Mononuclear cell (primary cell): Measurements from ENCODE around the gene CDKN2AIPNL. TPM values are rescaled to one million over a fixed set of nuclear protein-coding genes. Genes with fewer than 3 reads are reported as not detected.

ENCODE experiments used
- H3K27me3 ChIP-seq: 2 replicates; pipeline ENCODE4 v1.6.0; 2011; ENCODE audit warnings: low read length, control low read depth; ENCODE audit not compliant: insufficient read depth
- H3K4me1 ChIP-seq: 2 replicates; pipeline ENCODE4 v1.5.1; 2011; ENCODE audit warnings: mild to moderate bottlenecking, low read length, control low read depth; ENCODE audit not compliant: insufficient read depth
- H3K4me3 ChIP-seq: 2 replicates; pipeline ENCODE4 v1.5.1; 2011; ENCODE audit warnings: mild to moderate bottlenecking, low read length, moderate library complexity
- H3K9me3 ChIP-seq: 2 replicates; pipeline ENCODE4 v1.5.1; 2011; ENCODE audit warnings: low read depth, mild to moderate bottlenecking, control low read depth, low read length
- total RNA-seq: library from RNA; depleted of rRNA; stranded (reverse); fragments of >200 nt; gene quantifications from one replicate; pipeline ENCODE4 v1.2.3, GENCODE V29; 2012

Gene CDKN2AIPNL, protein sequence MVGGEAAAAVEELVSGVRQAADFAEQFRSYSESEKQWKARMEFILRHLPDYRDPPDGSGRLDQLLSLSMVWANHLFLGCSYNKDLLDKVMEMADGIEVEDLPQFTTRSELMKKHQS
- 13.0 TPM for total RNA-seq

DNA sequence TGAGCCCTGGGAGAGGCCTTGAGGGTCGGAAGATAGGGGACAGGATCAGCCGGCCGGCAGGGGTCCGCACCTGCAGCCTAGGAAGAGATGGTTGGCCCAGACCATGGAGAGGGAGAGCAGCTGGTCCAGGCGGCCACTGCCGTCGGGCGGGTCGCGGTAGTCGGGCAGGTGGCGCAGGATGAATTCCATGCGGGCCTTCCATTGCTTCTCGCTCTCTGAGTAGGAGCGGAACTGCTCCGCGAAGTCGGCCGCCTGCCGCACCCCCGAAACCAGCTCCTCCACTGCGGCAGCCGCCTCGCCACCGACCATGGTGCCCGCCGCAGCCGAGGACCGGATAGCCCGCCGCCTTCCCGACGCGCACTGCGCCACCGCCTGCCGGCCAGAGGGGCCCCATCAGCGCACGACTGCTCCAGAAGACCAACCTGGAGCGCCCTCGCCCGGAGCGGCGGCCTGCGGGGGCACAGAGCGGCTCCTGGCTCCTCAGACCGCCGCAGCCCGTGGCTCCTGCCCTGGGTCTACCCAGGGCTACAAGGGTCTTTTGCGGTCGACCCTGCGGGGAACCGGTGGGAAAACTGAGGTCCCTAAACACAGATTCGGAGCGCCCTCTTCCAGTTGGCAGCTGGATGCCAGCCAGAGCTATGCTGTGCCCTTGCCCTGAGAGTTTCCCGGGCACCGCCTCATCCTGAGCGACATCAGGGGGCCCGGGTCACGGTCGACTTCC is at the start of gene CDKN2AIPNL:
TSS of gene CDKN2AIPNL (minus strand) at position 336 of the 721 bp plus-strand sequence. CDS start at position 309, 27 bp downstream.
- Histone ChIP-seq H3K9me3 (no peaks in the 10 kb centered on the region), H3K4me3 (peak within 1 kb of the TSS; percentile 68), H3K4me1 (peaks cover 21% of the 10 kb centered on the region), H3K27me3 (no peaks in the 10 kb centered on the region)

DNA sequence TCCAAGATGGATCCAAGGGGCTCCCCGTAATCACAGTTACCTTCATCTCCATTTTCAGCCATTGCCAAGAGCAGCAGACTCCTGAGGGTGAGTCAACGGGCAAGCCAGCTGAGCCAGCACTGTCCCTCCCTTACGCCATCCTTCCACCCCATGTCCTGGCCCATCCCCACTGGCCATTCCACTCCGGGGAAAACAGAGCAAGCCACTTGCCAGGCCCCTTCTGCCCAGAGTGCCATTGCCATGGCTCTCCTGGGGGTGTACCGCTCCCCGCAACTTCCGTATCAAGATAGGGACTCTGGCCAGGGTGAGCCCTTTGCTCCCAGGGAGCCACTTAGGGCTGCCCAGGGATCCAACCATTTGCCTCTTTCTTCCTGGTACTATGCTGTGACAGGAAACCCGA is 48.9 kb upstream of the CDKN2AIPNL start:
- H3K9me3 ChIP-seq: no peaks in the 10 kb centered on the region
- H3K27me3 ChIP-seq: no peaks in the 10 kb centered on the region
- H3K4me1 ChIP-seq: peaks cover 18% of the 10 kb centered on the region
- no peak overlapping the region for H3K4me3 ChIP-seq

DNA sequence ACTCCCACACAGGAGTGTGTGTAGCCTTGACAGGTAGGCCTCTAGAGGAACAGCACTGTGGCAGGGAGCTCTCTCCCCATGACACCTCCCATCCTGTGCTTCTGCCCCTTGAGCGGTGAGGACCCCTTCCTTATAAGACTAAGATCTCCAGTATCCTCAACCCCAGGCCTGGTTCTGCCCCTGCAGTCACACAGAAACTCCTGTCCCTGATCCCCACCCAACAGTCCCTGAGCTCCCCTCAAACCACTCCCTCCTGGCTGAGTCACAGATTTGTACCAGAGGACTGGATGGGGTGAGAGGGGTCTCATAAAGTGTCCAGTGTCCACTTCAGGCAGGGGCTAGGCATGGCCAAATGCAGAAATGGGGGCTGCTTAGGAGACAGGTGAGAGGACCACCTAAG is 47.8 kb upstream of the CDKN2AIPNL start:
- Histone ChIP-seq H3K9me3 (no peaks in the 10 kb centered on the region), H3K4me1 (peaks cover 8% of the 10 kb centered on the region), H3K4me3 (no peak overlapping the region), H3K27me3 (no peaks in the 10 kb centered on the region)

DNA sequence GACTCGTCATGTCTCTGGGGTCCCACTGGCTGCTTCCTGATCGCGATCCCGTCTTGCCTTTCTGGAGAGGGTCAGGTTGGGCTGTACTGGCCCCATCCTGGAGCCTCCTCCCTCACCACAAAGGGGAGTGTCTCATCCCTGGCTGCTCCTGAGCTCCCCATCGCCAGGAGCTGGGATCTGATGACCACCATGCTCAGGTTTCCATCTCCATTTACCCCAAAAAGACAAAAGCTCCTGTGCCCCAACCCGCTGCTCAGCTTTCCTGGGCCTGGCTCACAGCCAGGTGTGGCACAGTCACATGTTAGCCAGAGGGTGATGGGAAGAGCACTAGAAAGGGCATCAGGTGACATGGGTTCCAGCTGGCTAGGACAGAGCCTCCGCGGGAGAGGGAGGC is 47.3 kb upstream of the CDKN2AIPNL start:
- Histone ChIP-seq H3K4me1 (peaks cover 3% of the 10 kb centered on the region), H3K27me3 (no peaks in the 10 kb centered on the region), H3K4me3 (no peak overlapping the region), H3K9me3 (no peaks in the 10 kb centered on the region)

DNA sequence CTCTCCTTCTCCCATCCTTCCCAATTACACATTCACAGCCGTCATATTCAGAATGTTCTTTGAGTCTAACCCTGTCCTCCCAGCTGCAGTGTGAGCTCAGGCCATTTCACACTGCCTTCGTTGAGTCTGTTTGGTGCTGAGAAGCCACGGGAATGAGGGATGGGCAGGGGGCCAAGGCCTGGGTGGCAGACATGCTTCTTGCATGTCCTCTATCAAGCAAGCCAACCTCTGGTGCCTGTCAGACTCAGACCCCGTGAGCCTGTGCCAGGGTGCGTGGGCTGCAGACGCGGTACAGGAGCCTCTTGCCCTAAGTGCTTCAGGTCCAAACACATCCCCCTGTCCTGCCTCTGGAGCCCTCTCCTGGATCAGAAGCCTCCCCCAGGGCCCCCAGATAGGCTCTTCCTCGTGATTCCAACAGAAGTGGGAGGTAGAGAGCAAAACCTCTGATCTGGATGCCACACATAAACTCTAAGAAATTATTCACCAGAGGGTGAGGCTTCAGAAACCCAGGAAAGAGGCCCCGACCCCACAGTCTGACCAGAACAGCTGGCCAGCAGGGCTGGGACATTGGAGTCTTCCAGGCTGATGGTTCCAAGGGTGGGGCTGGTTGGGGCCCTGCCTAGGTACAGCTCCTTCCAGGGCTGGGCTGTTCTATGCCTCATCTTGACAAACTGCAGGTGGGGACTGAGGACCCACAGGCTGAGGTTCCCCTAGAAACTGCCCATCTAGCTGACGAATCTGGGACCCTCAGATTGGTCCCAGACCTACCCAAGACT is 46.7 kb upstream of the CDKN2AIPNL start:
- H3K27me3 ChIP-seq: no peaks in the 10 kb centered on the region
- no peaks in the 10 kb centered on the region for H3K4me1 ChIP-seq
- H3K9me3 ChIP-seq: no peaks in the 10 kb centered on the region
- H3K4me3 ChIP-seq: no peak overlapping the region

DNA sequence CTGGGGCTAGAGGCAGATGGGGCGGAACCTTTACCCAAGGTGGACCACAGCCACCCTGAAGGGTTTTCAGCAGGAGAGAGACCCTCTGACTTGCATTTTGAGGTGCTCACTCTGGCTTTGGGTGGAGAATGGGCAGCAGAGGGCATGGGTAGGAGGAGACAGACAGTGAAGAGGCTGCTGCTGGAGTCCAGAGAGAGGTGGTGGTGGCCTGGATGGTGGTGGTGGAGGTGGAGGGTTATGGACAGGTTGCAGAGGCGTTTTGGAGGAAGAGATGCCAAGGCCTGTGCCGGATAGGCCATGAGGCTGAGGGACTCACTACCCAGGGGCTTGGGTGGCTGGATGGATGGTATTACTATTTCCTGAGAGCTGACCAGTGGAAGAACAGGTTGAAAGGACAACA is 46.1 kb upstream of the CDKN2AIPNL start:
- H3K4me3 ChIP-seq: no peak overlapping the region
- no peaks in the 10 kb centered on the region for H3K4me1 ChIP-seq
- no peaks in the 10 kb centered on the region for H3K9me3 ChIP-seq
- no peaks in the 10 kb centered on the region for H3K27me3 ChIP-seq

DNA sequence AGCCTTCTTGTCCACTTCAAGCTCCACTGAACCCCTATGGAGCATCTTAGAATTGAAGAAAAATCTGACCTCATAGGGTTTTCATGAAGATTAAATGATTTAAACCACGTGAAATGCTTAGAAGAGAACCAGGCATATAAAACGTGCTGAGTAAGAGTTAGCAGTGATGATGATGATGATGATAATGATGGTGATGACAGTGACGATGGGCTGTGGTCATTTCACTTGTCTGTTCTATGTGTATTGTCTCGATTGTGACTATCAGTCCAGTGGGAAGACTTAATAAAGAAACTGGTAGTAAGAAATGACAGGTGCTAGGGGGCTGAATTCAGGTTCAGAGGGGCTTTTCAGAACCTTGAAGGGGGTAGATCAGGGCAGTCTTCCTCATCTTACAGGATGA is 45.1 kb upstream of the CDKN2AIPNL start:
- Histone ChIP-seq H3K4me1 (no peaks in the 10 kb centered on the region), H3K4me3 (no peak overlapping the region), H3K27me3 (no peaks in the 10 kb centered on the region), H3K9me3 (no peaks in the 10 kb centered on the region)

DNA sequence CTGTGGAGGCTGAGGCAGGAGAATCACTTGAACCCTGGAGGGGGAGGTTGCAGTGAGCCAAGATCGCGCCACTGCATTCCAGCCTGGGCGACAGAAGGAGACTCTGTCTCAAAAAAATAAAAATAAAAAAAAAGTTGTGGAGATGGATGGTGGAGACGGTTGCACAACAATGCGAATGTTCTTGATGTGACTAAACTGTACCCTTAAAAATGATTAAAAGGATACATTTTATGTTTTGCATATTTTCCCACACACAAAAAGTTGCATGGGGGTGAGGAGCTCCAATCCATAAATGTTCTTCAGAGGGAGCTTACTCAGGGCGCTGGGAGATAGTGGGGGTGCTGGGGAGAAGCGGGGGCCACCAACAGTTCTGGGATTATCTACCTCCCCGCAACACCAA is 43.8 kb upstream of the CDKN2AIPNL start:
- Histone ChIP-seq H3K9me3 (no peaks in the 10 kb centered on the region), H3K27me3 (no peaks in the 10 kb centered on the region), H3K4me3 (no peak overlapping the region), H3K4me1 (no peaks in the 10 kb centered on the region)

DNA sequence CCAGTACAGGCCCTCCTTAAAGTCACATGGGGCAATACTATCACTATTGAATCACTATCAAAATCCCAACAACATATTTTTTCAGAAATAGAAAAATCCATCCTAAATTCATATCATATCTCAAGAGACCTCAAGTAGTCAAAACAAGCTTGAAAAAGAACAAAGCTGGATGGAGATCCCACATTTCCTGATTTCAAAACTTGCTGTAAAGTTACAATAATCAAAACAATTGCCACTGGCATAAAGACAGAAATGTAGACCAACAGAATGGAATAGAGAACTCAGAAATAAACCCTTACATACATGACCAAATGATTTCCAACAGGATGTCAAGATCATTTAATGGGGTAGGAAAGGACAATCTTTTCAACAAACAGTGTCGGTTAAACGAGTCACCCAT is 41.3 kb upstream of the CDKN2AIPNL start:
- H3K4me1 ChIP-seq: no peaks in the 10 kb centered on the region
- no peaks in the 10 kb centered on the region for H3K9me3 ChIP-seq
- no peaks in the 10 kb centered on the region for H3K27me3 ChIP-seq
- no peak overlapping the region for H3K4me3 ChIP-seq

DNA sequence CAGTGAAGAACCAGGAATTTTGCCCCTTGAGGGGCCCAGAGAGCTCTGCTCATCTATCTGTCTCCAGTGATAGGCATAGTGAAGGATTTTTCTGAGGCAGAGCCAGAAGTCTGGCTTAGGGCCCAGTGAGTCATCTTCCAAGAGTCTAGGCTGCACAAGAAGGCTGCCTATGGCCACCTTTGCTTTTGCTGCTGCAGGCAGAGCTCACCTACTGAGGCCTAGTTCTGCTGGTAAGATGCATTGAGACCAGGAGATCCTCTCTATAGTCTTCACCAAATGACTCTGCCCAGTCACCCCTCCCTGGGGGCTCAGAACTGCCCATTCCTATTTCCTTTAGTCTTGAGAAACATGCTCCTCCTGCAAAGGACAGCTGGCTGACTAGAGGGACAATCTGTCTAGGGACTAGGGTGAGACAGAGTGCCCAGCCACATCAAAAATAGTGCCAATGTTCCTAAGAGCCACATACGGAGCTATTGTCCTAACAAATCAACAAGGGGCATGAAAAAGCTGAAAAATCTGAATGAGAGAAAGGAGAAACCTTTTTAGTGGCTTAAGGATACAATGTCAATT is 40.3 kb upstream of the CDKN2AIPNL start:
- Histone ChIP-seq H3K27me3 (no peaks in the 10 kb centered on the region), H3K9me3 (no peaks in the 10 kb centered on the region), H3K4me3 (no peak overlapping the region), H3K4me1 (peaks cover 7% of the 10 kb centered on the region)

DNA sequence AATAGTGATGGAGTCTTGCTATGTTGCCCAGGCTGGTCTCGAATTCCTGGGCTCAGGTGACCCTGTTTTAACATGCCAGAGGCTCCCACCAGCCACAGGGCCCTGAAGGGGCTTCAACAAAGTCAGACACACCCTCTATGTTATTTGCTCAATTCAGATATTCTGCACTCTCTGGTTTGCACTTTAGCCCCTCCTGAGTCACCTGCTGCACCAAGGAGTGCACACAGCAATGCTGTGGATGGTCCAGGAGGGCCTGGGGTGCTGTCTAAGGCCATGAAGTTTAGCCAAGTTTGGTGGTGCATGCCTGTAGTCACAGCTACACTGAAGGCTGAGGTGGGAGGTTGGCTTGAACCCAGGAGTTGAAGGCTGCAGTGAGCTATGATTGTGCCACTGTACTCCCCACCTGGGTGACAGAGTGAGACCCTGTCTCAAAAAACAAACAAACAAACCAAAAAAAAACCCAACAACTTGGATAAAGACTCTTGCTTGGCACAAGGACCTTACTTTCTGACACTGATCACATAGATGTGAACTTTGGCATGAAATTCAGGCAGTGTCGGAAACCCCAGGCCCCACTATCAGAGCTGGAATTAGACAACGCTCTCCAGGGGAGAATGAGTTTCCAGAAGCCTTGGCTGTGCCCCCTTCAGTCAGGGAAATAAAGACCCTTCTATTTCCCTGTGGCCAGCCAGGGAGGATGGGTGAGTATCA is 39.7 kb upstream of the CDKN2AIPNL start:
- no peak overlapping the region for H3K4me3 ChIP-seq
- H3K27me3 ChIP-seq: no peaks in the 10 kb centered on the region
- H3K9me3 ChIP-seq: no peaks in the 10 kb centered on the region
- H3K4me1 ChIP-seq: peaks cover 13% of the 10 kb centered on the region

DNA sequence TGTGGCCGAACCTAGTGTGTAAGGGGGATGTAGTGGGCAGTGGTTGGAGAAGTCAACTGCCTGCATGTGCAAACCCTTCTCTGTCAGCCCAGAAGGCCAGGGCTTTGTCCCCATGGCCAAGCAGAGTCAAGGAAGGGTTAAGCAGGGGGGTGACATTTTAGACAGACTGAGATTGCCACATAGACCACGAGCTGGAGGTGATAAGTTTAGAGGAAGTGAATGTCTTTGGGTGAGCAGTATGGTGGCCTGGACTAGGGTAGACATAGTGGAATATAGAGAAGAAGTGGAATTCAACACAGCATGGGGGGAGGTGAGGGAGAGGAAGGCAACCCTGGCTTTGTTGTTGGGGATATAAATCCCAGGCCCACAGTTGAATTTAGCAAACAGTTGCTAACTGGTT is 38.7 kb upstream of the CDKN2AIPNL start:
- no peaks in the 10 kb centered on the region for H3K27me3 ChIP-seq
- no peak overlapping the region for H3K4me3 ChIP-seq
- peaks cover 19% of the 10 kb centered on the region for H3K4me1 ChIP-seq
- no peaks in the 10 kb centered on the region for H3K9me3 ChIP-seq

DNA sequence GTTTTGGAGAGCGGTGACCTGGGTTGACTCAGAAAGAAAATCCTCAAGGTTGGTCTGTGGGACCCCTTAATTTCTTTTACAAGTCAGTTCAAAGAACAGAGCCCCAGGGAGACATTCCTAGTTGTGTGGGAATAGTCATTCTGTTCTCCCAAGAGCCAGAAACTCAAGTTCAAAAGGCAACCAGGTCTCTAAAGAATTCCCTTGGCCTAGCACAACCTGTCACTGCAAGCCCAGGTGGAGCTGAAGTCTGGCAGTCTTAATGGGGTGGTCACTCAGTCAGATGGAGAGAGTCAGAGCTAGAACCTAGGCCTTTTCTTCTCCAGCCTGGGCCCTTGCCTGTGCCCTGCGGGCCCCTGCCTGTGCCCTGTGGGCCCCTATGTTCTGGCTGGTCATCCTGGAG is 37.5 kb upstream of the CDKN2AIPNL start:
- H3K4me1 ChIP-seq: peaks cover 19% of the 10 kb centered on the region
- H3K27me3 ChIP-seq: no peaks in the 10 kb centered on the region
- no peaks in the 10 kb centered on the region for H3K9me3 ChIP-seq
- H3K4me3 ChIP-seq: no peak overlapping the region

DNA sequence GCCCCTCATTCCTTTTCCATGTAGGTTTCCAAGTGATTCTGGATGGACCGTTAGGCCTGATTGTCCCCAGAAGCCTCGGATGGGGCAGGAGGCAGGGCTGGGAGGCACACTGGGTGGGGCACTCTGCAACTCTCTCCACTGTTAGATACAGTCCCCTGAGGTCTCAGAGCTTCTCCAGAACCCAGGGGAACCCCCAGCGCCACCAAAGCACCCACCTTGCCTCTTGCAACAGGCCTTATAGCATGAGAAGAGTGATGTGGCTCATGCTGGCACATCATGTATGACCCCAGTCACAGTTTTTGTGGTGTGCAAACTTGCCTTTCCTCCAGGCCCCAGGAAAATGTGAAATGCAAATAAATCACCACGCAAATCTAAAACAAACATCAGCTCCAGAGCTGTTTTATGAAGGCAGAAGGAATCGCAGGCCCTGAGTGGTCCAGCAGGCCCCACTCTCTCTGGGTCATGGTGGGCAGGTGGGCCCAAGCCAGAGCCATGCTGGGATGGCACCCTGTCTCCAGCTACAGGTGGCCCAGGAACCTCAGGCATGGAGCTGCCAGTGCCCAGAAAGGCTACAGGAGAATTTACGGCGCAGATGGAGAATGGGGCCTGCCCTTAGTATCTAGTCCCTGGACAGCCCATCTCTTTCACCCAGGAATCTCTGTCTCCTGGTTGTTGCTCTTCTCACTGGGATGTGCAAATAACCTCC is 36.3 kb upstream of the CDKN2AIPNL start:
- Histone ChIP-seq H3K27me3 (no peaks in the 10 kb centered on the region), H3K4me3 (no peak overlapping the region), H3K9me3 (no peaks in the 10 kb centered on the region), H3K4me1 (peaks cover 19% of the 10 kb centered on the region)
